GM03348 (cell line): ENCODE data around the gene SCN1B.
"Not testable (repeated sequence)": the region's sequence is repeated elsewhere in the genome, so short reads cannot be mapped to it uniquely, and the experiment has no call there.

Experiments used
- DNase-seq: peaks from one replicate; pipeline ENCODE4 v3.0.0; 2012; ENCODE audit warnings: low spot score

Gene SCN1B

DNA sequence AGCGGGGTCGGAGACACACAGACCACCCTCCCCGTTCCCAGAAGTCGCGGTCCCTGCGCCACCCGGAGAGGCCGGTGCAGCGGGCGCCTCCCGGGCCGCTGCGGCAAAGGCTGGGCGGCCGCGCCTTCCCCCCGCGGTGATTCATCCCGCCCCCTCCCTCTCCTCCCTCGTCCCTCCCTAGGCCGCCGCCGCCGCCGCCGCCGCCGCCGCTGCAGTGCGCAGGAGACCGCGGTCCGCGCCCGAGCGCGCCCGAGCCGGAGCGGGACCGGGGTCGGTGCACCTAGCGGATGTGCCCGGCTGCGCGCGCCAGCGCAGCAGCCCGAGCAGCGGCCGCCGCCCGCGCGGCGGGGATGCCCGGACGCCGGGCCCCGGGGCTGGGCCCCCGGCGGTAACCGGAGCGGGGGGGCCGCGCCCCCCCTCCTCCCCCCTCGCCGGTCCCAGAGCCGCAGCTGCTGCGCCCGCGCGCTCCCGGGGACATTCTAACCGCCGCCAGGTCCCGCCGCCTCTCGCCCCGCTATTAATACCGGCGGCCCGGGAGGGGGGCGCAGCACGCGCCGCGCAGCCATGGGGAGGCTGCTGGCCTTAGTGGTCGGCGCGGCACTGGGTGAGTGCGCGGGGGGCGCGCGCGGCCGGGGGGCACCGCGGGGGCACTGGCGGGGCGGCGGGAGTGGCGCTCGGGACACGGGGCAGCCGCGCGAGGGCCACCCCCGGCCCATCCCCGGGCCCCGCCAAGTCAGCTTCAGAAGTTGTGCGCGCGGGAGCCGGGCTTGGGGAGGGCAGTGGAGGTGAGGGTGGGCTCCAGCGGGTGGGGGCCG is at the start of gene SCN1B:
Gene SCN1B, plus strand, starts transcription at position 214 of the 815 bp plus-strand sequence. Its CDS starts 351 bp downstream, at position 565.
- peak; percentile 95 for DNase-seq

DNA sequence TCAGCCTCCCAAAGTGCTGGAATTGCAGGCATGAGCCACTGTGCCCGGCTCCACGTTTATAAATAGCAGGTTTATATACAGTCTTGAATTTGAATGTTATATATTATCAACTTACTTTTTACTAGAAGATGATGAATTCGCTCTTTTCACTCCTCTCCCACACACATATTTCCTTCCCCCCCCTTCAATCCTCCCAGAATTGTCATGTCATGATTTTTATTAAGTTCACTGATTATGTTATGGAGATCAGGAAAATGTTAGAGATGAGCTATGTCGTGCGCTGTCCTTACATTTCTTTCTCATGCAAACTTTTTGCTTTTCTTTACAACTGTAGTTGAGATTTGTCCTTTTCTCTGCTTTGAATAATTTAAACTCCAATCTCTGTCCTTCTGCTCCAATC is 48.0 kb upstream of the SCN1B start:
- no peak for DNase-seq

DNA sequence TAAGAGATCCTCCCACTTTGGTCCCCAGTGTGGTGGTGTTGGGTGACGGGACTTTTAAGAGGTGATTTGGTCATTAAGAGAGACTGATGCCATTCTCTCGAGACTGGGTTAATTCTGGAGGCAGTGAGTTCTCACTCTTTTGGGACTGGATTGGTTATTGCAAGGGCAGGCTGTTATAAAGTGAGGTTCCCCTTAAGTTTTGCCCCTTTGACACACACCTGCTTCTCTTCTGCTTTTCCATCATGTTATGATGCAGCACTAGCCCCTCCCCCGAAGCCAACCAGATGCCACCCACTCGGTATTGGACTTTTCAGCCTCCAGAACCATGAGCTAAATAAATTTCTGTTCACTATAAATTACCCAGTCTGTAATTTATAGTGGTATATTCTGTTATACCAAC is 46.5 kb upstream of the SCN1B start:
- DNase-seq = no peak

- DNase-seq = no peak
Observed at GRCh38 chr19:34984287-34984686, 46.0 kb upstream of the SCN1B start.

DNA sequence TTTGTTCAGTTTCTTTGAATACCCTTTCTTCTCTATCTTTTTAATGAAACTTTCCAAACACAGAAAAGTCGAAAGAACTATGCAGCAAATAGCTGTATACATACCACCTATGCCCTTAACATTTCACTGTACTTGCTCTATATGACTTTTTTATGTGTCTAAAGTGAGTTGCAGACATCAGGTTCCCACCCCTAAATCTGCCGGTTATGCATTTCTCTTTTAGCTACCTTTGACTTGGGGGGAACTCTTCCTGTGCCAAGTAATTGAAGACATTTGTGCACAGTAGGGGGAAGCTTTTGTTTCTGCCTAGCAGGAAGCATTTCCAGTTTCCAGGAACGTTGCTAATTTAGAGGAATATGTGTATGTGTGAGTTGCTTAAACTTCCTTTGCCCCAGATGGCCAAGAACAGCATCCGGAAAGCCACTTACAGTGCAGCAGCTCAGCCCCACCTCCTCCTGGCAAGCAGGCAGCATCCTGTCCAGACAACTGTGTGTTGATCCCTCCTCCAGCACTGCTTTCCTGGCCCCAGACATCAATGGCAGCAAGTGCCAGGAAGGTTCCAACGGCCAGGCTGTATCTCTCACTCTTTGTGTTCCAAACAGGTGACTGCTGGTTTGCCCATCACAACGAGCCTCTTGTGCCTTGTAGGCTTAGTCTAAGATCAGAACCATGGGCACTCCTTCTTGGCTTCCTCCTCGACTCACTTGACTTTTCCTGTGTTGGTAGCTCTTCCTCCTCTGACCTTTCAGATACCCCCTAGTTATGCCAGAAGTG is 44.8 kb upstream of the SCN1B start:
- DNase-seq = peak; percentile 43

DNA sequence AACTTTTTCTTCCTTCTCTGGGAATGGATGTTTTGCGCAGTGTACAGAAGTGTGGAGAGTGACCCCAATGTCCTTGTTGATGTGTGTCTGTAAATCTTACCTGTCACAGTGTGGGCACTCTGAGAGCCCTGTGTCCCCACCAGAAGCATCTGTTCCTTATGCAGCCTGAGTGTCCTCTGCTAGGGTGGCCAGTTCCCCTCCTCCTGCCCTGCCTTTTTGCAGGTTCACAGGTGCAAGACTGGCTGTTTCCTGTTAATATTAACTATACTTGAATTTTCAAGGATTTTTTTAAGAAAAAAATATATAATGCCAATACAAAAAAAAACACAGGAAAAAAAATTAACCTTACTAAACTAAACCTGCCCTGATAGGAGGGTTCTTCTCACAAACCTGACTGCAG is 42.2 kb upstream of the SCN1B start:
- no peak for DNase-seq

GRCh38 chr19:34989298-34989697 is 41.0 kb upstream of the SCN1B start:
- no peak for DNase-seq

- DNase-seq = no peak
Observed at GRCh38 chr19:34990578-34991192, 39.6 kb upstream of the SCN1B start.

DNA sequence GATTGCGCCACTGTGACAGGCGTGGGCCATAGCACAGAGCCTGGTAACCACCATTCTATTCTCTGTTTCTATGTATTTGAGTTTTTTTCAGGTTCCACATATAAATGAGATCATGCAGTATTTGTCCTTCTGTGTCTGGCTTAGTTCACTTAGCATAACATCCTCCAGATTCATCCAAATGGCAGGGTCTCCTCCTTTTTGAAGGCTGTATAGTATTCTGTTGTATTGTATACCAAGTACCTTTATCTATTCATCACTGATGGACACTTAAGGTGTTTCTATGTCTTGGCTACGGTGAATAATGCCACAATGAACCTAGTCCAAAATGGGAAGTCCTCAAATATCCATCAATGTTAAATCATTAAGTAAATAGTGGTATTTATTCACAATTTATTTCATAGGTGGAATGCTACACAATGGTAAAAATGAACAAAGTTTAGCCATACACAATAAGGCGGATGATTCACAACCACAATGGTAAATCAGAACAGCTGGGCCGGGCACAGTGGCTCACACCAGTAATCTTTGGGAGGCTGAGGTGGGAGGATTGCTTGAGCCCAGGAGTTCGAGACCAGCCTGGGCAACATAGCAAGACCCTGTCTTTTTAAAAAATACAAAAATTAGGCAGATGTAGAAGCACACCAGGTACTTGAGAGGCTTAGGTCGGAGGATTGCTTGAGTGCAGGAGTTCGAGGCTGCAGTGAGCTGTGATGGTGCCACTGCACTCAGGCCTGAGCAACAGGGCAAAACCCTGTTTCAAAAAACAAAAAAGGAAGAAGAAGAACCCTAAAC is 38.5 kb upstream of the SCN1B start:
- DNase-seq = no peak

GRCh38 chr19:34992582-34992981 is 37.7 kb upstream of the SCN1B start:
- not testable (repeated sequence) for DNase-seq

DNA sequence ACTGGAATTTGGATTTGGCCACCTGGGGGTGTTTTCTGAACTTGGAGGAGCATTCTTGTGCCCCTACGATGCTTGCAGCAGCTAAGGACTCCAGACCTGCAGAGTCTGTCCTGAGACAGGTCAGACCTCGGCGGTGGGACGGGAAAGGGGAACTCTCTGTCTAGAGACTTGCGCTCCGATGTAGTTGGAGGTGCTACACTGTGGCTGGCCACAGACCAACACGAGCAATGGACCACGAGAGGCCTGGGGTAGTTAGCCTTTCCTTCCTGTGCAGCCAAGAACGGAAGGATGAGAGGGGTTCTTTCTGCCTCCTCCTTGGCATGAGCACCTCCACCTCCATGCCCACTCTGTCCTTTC is 36.0 kb upstream of the SCN1B start:
- DNase-seq = no peak

- DNase-seq = no peak
Observed at GRCh38 chr19:34994643-34995541, 35.4 kb upstream of the SCN1B start.

DNA sequence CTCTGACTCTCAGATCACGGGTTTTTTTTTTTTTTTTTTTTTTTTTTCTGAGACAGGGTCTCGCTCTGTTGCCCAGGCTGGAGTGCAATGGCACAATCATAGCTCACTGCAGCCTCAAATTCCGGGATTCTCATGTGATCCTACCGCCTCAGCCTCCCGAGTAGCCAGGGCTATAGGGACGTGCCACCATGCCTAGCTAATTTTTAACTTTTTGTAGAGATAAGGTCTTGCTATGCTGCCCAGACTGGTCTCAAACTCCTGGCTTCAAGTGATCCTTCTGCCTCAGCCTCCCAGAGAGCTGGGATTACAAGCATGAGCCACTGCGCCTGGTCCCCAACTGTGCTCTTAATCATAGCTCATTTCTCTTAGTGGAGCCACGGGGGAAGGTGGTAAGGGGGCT is 34.7 kb upstream of the SCN1B start:
- no peak for DNase-seq

- no peak for DNase-seq
Observed at GRCh38 chr19:34997071-34997617, 33.1 kb upstream of the SCN1B start.

- not testable (repeated sequence) for DNase-seq
Observed at GRCh38 chr19:34998224-34998623, 32.0 kb upstream of the SCN1B start.

- no peak for DNase-seq
Observed at GRCh38 chr19:34998777-34999497, 31.3 kb upstream of the SCN1B start.

DNA sequence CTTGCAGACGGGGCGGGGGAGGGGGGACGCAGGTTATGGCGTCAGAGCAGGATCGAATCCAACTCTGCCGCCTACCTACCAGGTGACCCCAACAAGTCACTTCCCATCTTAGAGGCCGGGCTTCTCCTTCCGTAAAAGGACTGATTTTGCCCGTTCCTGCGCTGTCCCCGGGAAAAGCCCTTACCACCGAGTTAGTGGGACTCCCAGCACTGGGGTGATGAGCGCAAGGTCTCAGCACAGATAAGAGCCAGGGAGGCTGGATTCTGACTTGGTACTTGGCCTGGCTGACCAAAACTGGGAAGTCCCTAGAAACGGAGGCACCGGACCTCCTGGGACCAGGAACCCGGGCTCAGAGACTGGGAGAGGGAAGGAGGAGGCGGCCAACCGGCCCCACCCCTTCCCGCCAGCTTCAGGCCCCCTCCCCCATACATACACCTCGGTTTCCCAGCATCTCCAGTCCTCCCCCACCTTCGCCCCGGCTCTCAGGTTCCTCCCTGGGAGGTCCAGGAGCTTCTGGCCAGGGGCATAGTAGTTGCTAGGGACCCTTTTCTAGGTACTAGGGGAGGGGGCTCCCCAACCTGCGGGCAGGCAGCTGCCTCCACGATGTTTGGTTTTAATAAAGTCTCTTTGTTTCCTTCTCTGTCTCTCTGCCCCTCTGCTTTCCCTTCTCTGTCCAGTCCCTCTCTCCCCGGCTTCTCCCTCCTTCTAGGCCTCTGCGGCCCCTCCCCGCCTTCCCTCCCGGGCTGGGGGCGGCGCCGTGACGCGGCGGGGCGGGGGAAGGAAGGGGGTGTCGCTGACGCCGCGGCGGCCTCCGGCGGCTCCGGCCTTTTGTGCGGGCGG is 30.6 kb upstream of the SCN1B start, which contains the start of gene GRAMD1A:
Gene GRAMD1A, plus strand, starts transcription at position 826 of the 840 bp plus-strand sequence. CDS start 156 bp downstream, outside the sequence.
- DNase-seq = peak; percentile 99

DNA sequence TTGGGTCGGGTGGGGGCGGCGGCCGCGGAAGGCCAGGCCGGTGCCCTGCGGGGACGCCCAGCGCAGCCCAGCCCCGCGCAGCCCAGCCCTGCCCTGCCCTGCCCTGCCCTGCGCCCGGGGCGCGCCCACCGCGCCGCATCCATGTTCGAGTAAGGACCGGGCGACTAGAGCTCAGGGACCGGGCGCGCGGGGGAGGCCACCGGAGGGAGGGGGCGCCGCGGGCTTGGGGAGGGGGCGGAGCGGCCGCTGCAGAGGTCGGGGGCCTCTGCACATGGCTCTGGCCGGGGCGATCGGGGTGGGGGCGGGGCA is 30.0 kb upstream of the SCN1B start:
- no peak for DNase-seq
